Activated CD8-positive, alpha-beta memory T cell treated with anti-CD3 and anti-CD28 coated beads for 4 hours (primary cell): Measurements from ENCODE around the gene INF2.
A peak's percentile ranks its signal among the peaks of the same experiment; 100 is the strongest.

Source experiments
- DNase-seq, 2 donors: peaks; one replicate each; pipeline ENCODE4 v3.0.0-alpha.2; 2020; ENCODE audit warnings: low read depth in 2 of 2

INF2 gene

GRCh38 chr14:104702673-104703072 is 13.3 kb downstream of the INF2 start:
- no peak for DNase-seq

- no peak for DNase-seq
Observed at GRCh38 chr14:104703269-104703668, 13.9 kb downstream of the INF2 start.

DNA sequence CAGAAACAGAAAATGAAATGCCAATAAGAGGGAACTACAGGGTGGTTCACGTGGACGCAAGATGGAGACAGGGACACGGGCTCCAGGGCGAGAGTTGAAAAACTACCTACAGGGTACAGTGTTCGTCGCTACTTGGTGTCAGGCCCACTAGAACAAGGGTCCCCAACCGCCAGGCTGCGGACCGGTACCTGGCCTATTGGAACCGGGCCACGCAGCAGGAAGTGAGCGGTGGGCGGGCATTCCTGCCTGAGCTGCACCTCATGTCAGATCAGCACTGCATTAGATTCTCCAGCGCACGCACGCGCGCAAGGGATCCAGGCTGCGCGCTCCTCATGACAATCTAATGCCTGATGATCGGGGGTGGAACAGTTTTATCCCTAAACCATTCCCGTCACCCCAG is 14.8 kb downstream of the INF2 start:
- DNase-seq = no peak

DNA sequence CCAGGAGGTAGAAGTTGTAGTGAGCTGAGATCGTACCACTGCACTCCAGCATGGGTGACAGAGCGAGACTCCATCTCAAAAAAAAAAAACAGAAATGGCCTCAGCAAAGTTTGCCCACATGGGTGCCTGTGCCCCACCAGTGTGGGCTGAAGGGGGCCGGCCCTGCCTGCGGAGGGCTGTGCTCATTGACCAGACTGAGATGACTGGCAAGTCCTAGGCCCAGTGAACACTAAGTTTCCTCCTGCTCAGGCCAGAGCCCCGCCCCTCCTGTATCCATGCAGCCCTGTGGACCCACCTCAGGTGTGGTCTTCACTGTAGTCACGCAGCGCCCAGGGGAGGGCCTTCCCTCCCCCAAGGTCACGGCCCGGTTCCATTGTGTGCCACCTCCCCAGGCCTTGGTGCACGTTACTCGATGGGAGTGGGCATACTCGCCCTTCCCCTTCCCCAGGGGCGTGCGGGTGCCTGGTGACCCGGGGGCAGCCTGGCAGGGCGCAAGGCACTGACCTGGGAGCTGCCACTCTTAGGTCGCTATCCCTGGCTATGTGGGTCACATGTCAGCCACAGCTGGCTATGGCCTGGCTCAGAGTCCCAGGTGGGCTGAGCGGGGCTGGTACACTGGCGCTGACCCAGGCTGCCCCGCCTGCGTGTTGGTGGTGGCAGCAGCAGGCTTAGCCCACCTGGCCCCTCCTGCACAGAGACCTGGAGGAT is 16.1 kb downstream of the INF2 start:
- no peak for DNase-seq

DNA sequence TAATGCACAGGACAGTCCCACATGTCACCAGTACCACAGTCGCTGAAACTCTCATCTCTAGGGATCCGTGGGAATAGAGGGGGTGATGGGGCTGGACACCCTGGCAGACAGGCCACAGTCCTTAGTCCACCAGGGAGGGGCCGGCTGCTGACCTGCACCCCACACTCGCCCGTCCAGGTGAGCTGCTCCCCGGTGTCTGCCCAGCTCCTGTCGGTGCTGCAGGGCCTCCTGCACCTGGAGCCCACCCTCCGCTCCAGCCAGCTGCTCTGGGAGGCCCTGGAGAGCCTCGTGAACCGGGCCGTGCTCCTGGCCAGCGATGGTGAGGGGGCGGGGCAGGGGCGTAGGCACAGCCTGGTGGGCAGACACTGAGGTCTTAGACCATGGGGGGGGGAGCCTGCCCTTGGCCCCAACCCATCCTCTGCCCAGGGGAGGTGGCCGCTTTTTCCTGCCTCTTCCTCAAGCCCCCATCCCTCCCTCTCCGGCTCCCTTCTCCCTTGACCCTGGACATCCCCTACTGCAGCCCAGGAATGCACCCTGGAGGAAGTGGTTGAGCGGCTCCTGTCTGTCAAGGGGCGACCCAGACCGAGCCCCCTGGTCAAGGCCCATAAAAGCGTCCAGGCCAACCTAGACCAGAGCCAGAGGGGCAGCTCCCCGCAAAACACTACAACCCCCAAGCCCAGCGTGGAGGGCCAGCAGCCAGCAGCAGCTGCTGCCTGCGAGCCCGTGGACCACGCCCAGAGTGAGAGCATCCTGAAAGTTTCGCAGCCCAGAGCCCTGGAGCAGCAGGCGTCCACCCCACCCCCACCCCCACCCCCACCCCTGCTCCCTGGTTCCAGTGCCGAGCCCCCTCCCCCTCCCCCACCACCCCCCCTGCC is 17.6 kb downstream of the INF2 start:
- DNase-seq = no peak

- DNase-seq = no peak
Observed at GRCh38 chr14:104707608-104708595, 18.5 kb downstream of the INF2 start.

- DNase-seq = peak; percentile 36 to 50
Observed at GRCh38 chr14:104708606-104709268, 19.3 kb downstream of the INF2 start.

DNA sequence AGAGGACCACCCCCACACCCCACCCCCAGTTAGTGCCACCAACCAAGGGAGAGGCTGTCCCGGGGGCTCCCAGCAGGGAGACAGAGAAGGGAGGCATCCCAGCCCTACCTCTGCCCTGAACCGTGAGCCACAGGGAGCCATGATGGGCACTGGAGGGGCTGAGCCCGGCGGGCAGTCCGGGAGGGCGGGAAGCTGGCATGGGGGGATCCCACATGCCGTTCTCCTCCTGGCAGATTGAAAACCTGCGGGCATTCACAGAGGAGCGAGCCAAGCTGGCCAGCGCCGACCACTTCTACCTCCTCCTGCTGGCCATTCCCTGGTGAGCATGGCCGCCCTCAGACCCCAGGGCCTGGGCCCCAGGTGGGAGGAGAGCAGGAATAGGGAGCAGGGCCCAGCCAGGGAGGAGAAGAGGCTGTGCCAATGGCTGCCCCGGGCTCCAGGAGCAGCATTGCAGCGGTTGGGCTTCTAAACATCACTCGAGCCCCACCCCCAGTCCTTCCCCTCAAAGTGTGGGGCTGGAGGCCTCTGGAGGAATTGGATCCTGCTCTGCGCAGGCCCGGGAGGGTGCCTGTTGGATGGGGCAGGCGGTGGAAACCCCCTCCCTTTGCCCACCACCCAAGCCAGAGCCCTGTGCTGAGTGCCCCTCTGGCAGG is 20.1 kb downstream of the INF2 start:
- no peak for DNase-seq

DNA sequence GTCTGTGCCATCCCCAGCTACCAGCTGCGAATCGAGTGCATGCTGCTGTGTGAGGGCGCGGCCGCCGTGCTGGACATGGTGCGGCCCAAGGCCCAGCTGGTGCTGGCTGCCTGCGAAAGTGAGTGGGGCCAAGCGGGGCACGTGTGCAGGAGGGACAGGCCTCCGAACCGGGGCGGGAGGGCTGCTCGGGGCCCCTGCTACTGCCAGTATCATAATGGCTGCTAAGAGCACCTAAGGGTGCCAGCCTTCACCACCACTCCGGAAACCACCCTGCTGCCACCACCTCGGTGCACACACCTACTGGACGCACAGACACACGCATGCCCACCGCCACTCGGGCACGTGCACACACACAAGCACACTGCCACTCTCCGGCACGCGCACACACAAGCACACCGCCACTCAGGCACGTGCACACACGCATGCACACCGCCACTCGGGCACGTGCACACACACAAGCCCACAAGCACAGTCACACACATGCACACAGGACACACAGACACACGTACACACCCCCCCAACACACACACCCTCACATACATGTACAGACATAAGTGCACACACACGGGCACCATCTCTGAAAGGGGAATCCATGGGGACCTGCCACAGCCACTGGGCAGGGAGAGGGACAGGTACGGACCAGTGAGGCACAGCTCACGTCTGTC is 20.8 kb downstream of the INF2 start:
- DNase-seq = no peak

DNA sequence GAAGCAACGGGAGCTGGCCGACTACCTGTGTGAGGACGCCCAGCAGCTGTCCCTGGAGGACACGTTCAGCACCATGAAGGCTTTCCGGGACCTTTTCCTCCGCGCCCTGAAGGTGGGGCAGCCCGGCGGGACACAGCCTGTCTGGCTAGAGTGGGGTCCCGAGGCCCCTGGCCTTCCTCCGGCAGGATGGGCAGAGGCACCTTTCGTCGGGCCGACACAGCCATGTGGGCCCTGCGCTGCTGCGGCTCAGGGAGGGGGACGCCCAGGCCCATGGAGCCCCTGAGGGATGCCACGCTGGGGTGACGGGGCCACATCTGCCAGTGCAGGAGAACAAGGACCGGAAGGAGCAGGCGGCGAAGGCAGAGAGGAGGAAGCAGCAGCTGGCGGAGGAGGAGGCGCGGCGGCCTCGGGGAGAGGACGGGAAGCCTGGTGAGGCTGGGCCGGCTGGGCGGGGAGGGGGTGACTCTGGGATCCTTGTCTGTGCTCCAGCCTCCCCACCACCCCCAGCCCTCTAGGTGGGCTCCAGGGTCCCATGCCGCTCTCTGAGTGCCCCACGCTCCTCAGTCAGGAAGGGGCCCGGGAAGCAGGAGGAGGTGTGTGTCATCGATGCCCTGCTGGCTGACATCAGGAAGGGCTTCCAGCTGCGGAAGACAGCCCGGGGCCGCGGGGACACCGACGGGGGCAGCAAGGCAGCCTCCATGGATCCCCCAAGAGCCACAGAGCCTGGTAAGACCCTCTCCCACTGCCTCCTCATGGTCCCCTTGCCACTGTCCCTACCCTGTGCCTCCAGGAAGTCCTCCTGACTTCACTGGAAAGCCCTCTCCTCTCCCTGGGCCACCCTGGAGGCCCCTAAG is 23.7 kb downstream of the INF2 start:
- DNase-seq = no peak

- no peak for DNase-seq
Observed at GRCh38 chr14:104714066-104714465, 24.6 kb downstream of the INF2 start.

GRCh38 chr14:104714681-104715080 is 25.3 kb downstream of the INF2 start:
- DNase-seq = no peak

- DNase-seq = no peak
Observed at GRCh38 chr14:104715416-104715815, 26.0 kb downstream of the INF2 start.

- DNase-seq = no peak
Observed at GRCh38 chr14:104715871-104716270, 26.5 kb downstream of the INF2 start.

- no peak for DNase-seq
Observed at GRCh38 chr14:104717137-104717536, 27.7 kb downstream of the INF2 start.

DNA sequence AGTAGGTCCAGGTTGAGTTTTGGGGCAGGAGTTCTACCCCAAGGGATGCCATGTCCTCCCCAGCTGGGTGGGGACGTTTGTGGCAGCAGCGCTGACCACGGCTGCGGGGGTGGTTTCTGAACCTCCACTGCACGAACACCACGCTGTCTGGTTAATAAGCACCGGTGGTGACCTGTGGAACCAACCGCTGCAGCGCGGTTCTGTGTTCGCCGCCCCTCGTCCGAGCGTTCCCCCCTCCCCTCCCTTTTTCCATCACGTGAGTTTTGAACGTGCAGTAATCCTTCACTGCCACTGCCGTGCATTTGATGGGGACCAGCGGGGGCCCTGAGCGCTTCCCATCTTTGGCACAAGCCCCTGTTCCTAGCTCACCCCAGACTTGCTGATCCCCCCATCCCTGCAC is 28.2 kb downstream of the INF2 start:
- DNase-seq = no peak

DNA sequence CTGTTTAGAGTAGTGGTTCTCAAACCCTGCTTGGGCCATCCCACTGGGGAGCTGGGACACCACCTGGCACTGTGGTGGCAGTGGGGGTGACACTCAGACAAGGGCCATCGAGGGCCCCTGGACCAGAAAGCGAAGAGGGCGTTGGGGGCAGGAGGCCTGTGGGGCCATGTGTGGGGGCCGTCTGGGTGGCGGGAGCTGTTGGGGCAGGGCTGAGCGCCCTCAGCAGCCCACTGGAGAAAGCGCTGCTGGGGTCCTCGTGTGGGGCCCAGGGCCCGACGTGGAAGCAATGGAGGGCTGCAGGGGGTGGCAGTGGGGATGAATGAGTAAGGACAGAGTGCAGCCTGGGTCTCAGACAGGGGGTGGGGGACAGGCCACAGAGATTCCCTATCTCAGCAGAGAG is 28.7 kb downstream of the INF2 start:
- no peak for DNase-seq

GRCh38 chr14:104718871-104719270 is 29.5 kb downstream of the INF2 start:
- DNase-seq = no peak

GRCh38 chr14:104719343-104719742 is 29.9 kb downstream of the INF2 start:
- DNase-seq = no peak
